ENCODE data around the gene PLEKHG1. TPM values are rescaled to one million over a fixed set of nuclear protein-coding genes. Genes with fewer than 3 reads are reported as not detected.

PLEKHG1 gene
- polyA plus RNA-seq, 1 donor from 2014 or later = 2.6 TPM

DNA sequence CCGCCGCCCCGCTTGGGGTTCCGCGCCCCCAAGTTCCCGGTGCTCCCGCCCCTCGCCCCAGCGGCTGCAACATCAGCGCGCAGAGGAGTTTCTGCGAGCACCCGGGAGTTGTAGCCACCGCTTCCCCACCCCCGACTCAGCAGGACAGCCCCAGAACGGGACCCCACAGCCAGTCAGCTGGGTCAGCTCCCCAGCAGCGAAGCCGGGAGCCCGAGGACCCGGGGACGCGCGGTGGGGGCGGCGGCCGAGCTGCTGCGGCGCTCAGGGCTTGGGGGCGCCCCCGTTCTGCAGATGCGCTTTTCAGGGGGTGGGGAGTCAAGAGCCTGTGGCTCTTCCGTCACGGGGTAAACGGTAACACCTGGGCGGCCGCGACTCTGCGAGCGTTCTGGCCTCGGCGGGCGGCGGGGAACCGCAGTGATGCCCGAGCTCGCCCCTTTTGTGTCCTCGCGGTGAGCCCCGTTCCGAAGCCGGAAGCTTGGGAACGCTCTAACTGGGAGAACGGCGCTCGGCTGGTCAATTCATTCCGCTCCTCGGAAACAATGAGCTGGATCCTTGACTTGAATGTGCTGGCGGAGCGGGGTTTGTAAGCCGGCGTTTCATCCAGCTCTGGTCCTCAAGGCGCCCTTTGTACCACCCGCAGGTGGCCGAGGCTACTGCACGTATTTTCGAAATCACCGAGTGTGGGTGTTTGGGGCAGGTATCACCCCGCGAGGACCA lies 774 bp downstream of the PLEKHG1 start:
- no peaks in the 10 kb centered on the region for H3F3A ChIP-seq (ENCODE audit: insufficient read depth, low read length, poor library complexity, severe bottlenecking)
- H3K27me3 ChIP-seq (ENCODE audit: insufficient read depth, low read depth, low read length) = no peaks in the 10 kb centered on the region
- peaks cover 28% of the 10 kb centered on the region for H3K79me2 ChIP-seq (replicated peaks; ENCODE audit: insufficient read depth, low read length)
- TF ChIP-seq POLR2AphosphoS5 (IDR thresholded peaks at IDR 0.05) = peak; percentile 74
- TF ChIP-seq, protein P1, sequence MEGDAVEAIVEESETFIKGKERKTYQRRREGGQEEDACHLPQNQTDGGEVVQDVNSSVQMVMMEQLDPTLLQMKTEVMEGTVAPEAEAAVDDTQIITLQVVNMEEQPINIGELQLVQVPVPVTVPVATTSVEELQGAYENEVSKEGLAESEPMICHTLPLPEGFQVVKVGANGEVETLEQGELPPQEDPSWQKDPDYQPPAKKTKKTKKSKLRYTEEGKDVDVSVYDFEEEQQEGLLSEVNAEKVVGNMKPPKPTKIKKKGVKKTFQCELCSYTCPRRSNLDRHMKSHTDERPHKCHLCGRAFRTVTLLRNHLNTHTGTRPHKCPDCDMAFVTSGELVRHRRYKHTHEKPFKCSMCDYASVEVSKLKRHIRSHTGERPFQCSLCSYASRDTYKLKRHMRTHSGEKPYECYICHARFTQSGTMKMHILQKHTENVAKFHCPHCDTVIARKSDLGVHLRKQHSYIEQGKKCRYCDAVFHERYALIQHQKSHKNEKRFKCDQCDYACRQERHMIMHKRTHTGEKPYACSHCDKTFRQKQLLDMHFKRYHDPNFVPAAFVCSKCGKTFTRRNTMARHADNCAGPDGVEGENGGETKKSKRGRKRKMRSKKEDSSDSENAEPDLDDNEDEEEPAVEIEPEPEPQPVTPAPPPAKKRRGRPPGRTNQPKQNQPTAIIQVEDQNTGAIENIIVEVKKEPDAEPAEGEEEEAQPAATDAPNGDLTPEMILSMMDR (IDR thresholded peaks at IDR 0.05; ENCODE audit: poor library complexity, severe bottlenecking) = peak; percentile 81
- peak; percentile 58 for TF ChIP-seq RAD21 (conservative IDR thresholded peaks at IDR 0.05)
- peak; percentile 34 for TF ChIP-seq EP300 (conservative IDR thresholded peaks at IDR 0.05; ENCODE audit: poor library complexity, severe bottlenecking)
- no peak for TF ChIP-seq MXI1 (conservative IDR thresholded peaks at IDR 0.05; ENCODE audit: poor library complexity, severe bottlenecking)
- TF ChIP-seq, protein P2, sequence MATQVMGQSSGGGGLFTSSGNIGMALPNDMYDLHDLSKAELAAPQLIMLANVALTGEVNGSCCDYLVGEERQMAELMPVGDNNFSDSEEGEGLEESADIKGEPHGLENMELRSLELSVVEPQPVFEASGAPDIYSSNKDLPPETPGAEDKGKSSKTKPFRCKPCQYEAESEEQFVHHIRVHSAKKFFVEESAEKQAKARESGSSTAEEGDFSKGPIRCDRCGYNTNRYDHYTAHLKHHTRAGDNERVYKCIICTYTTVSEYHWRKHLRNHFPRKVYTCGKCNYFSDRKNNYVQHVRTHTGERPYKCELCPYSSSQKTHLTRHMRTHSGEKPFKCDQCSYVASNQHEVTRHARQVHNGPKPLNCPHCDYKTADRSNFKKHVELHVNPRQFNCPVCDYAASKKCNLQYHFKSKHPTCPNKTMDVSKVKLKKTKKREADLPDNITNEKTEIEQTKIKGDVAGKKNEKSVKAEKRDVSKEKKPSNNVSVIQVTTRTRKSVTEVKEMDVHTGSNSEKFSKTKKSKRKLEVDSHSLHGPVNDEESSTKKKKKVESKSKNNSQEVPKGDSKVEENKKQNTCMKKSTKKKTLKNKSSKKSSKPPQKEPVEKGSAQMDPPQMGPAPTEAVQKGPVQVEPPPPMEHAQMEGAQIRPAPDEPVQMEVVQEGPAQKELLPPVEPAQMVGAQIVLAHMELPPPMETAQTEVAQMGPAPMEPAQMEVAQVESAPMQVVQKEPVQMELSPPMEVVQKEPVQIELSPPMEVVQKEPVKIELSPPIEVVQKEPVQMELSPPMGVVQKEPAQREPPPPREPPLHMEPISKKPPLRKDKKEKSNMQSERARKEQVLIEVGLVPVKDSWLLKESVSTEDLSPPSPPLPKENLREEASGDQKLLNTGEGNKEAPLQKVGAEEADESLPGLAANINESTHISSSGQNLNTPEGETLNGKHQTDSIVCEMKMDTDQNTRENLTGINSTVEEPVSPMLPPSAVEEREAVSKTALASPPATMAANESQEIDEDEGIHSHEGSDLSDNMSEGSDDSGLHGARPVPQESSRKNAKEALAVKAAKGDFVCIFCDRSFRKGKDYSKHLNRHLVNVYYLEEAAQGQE (IDR thresholded peaks at IDR 0.05; ENCODE audit: borderline replicate concordance) = peak; percentile 61
- TF ChIP-seq EZH2 (IDR thresholded peaks at IDR 0.05; ENCODE audit: borderline replicate concordance, insufficient read depth, low read length, poor library complexity, severe bottlenecking) = no peak
- peak; percentile 54 for TF ChIP-seq SMC3 (conservative IDR thresholded peaks at IDR 0.05; ENCODE audit: poor library complexity)
- peak; percentile 31 for TF ChIP-seq TAF1 (IDR thresholded peaks at IDR 0.05; ENCODE audit: low read depth)
- peak overlapping the region; percentile 93 for H3K27ac ChIP-seq (ENCODE audit: low read length)
- H3K4me2 ChIP-seq (ENCODE audit: low read length) = peak overlapping the region; percentile 38
- H3K9ac ChIP-seq (ENCODE audit: low read length) = peak overlapping the region; percentile 92
- H3K36me3 ChIP-seq (ENCODE audit: insufficient read depth, low read length) = no peaks in the 10 kb centered on the region
- no peaks in the 10 kb centered on the region for H4K20me1 ChIP-seq (ENCODE audit: insufficient read depth)
- no peaks in the 10 kb centered on the region for H3K9me2 ChIP-seq (ENCODE audit: insufficient read depth, low read length)
- H3K9me3 ChIP-seq (ENCODE audit: low read length) = no peaks in the 10 kb centered on the region
- peak overlapping the region; percentile 97 for H2AFZ ChIP-seq (ENCODE audit: low read depth, low read length)
- peak overlapping the region; percentile 98 for H3K4me3 ChIP-seq (ENCODE audit: low read length)

DNA sequence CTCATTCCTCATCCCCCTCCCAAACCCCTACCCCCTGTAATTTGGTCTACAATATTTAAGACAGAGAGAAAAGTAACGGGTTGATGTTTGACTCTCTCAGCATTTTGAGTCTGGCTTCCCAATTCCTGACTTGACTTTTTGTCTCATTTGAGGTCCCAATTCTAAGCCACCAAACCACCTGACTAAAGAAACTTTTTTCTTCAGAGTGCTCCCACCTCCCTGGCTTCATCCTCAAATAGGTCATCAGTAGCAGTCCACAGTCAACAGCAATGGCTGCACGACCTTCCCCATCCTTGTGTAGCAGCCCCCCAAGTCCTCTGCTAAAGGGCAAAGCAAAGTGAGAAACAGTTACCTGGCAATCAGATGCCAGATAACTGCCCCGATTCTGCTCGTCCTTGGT lies 1.8 kb downstream of the PLEKHG1 start:
- Histone ChIP-seq H3K27me3 (ENCODE audit: insufficient read depth, low read depth, low read length) (no peaks in the 10 kb centered on the region), H2AFZ (ENCODE audit: low read depth, low read length) (peak overlapping the region; percentile 97), H3K79me2 (replicated peaks; ENCODE audit: insufficient read depth, low read length) (peaks cover 28% of the 10 kb centered on the region), H4K20me1 (ENCODE audit: insufficient read depth) (no peaks in the 10 kb centered on the region), H3K9me2 (ENCODE audit: insufficient read depth, low read length) (no peaks in the 10 kb centered on the region), H3F3A (ENCODE audit: insufficient read depth, low read length, poor library complexity, severe bottlenecking) (no peaks in the 10 kb centered on the region), H3K9ac (ENCODE audit: low read length) (no peak overlapping the region), H3K4me2 (ENCODE audit: low read length) (no peak overlapping the region), H3K27ac (ENCODE audit: low read length) (no peak overlapping the region), H3K9me3 (ENCODE audit: low read length) (no peaks in the 10 kb centered on the region), H3K4me3 (ENCODE audit: low read length) (peak overlapping the region; percentile 98), H3K36me3 (ENCODE audit: insufficient read depth, low read length) (no peaks in the 10 kb centered on the region)
- TF ChIP-seq POLR2AphosphoS5 (IDR thresholded peaks at IDR 0.05) (no peak), EP300 (conservative IDR thresholded peaks at IDR 0.05; ENCODE audit: poor library complexity, severe bottlenecking) (no peak), TAF1 (IDR thresholded peaks at IDR 0.05; ENCODE audit: low read depth) (no peak), MXI1 (conservative IDR thresholded peaks at IDR 0.05; ENCODE audit: poor library complexity, severe bottlenecking) (no peak)

All from neural cell (in vitro differentiated cells).